Ovary (tissue), 3 donors: Measurements from ENCODE around the gene CPNE4.

ENCODE experiments used
- EP300 ChIP-seq: sonication (generic); formaldehyde crosslinking; IDR thresholded peaks from one replicate; pipeline ENCODE4 v1.6.1; 2017; ENCODE audit warnings: antibody characterized with exemption
- TF ChIP-seq, protein P1 (sequence below), 3 donors: fragments of 450-650 bp in 2 of 3; fragments of 200-600 bp in 1 of 3; IDR thresholded peaks; one replicate each; pipeline versions ENCODE4 v1.5.1 to v1.8.0; 2016 to 2022; ENCODE audit warnings: antibody characterized with exemption in 3 of 3, mild to moderate bottlenecking in 1 of 3
- donor health status: DM: no; HTN: no; CAD: no.

GRCh38 chr3:132029182-132029902 lies 5.5 kb downstream of the CPNE4 start:
- TF ChIP-seq, protein P1, sequence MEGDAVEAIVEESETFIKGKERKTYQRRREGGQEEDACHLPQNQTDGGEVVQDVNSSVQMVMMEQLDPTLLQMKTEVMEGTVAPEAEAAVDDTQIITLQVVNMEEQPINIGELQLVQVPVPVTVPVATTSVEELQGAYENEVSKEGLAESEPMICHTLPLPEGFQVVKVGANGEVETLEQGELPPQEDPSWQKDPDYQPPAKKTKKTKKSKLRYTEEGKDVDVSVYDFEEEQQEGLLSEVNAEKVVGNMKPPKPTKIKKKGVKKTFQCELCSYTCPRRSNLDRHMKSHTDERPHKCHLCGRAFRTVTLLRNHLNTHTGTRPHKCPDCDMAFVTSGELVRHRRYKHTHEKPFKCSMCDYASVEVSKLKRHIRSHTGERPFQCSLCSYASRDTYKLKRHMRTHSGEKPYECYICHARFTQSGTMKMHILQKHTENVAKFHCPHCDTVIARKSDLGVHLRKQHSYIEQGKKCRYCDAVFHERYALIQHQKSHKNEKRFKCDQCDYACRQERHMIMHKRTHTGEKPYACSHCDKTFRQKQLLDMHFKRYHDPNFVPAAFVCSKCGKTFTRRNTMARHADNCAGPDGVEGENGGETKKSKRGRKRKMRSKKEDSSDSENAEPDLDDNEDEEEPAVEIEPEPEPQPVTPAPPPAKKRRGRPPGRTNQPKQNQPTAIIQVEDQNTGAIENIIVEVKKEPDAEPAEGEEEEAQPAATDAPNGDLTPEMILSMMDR (IDR thresholded peaks at IDR 0.05) = no peak
- TF ChIP-seq EP300 = no peak
